NCI-H524 (cell line): ENCODE data around the gene TNFAIP3.
"Not testable (repeated sequence)": the region's sequence is repeated elsewhere in the genome, so short reads cannot be mapped to it uniquely, and the experiment has no call there.

Experiments used
- DNase-seq, 2 experiments: peaks; one replicate each; lab custom pipeline; 2025; lab: John Stamatoyannopoulos, UW

The TNFAIP3 gene

GRCh38 chr6:137844773-137845172, 22.3 kb upstream of the TNFAIP3 start:
- not testable (repeated sequence) for DNase-seq

GRCh38 chr6:137845460-137845859, 21.6 kb upstream of the TNFAIP3 start:
- no peak for DNase-seq

- no peak for DNase-seq
Observed at GRCh38 chr6:137846274-137846673, 20.8 kb upstream of the TNFAIP3 start.

- DNase-seq: no peak
Observed at GRCh38 chr6:137846772-137847313, 20.2 kb upstream of the TNFAIP3 start.

- DNase-seq: no peak
Observed at GRCh38 chr6:137847748-137848147, 19.3 kb upstream of the TNFAIP3 start.

GRCh38 chr6:137848672-137849071, 18.4 kb upstream of the TNFAIP3 start:
- no peak for DNase-seq

GRCh38 chr6:137849181-137849980, 17.7 kb upstream of the TNFAIP3 start:
- DNase-seq: no peak

GRCh38 chr6:137849981-137850714, 16.9 kb upstream of the TNFAIP3 start:
- DNase-seq: no peak

GRCh38 chr6:137850816-137851602, 16.1 kb upstream of the TNFAIP3 start:
- DNase-seq: peak in 1 of 2 experiments; percentile 25

- DNase-seq: no peak
Observed at GRCh38 chr6:137851669-137852068, 15.4 kb upstream of the TNFAIP3 start.

- no peak for DNase-seq
Observed at GRCh38 chr6:137852346-137852745, 14.7 kb upstream of the TNFAIP3 start.

- DNase-seq: no peak
Observed at GRCh38 chr6:137852811-137853210, 14.2 kb upstream of the TNFAIP3 start.

- DNase-seq: no peak
Observed at GRCh38 chr6:137853569-137854213, 13.4 kb upstream of the TNFAIP3 start.

- DNase-seq: no peak
Observed at GRCh38 chr6:137856138-137856898, 10.7 kb upstream of the TNFAIP3 start.

- no peak for DNase-seq
Observed at GRCh38 chr6:137859025-137859424, 8.0 kb upstream of the TNFAIP3 start.

GRCh38 chr6:137860394-137861005, 6.6 kb upstream of the TNFAIP3 start:
- no peak for DNase-seq

- no peak for DNase-seq
Observed at GRCh38 chr6:137861550-137862337, 5.3 kb upstream of the TNFAIP3 start.

- no peak for DNase-seq
Observed at GRCh38 chr6:137862419-137863090, 4.5 kb upstream of the TNFAIP3 start.
